BLaER1 (cell line): ENCODE data around the gene TRAF6.

ENCODE experiments used
- H3K27ac ChIP-seq: shearing (Covaris generic); formaldehyde crosslinking; 2 replicates; pipeline ENCODE4 v1.8.1; 2022
- H3K27me3 ChIP-seq: shearing (Covaris generic); formaldehyde crosslinking; 2 replicates; pipeline ENCODE4 v1.8.1; 2022
- H3K36me3 ChIP-seq: shearing (Covaris generic); formaldehyde crosslinking; 2 replicates; pipeline ENCODE4 v1.8.1; 2022
- H3K4me1 ChIP-seq: shearing (Covaris generic); formaldehyde crosslinking; 2 replicates; pipeline ENCODE4 v1.8.1; 2022
- H3K4me2 ChIP-seq: shearing (Covaris generic); formaldehyde crosslinking; 2 replicates; pipeline ENCODE4 v1.8.1; 2022
- H3K4me3 ChIP-seq: shearing (Covaris generic); formaldehyde crosslinking; 2 replicates; pipeline ENCODE4 v1.8.1; 2022
- H3K9ac ChIP-seq: shearing (Covaris generic); formaldehyde crosslinking; 2 replicates; pipeline ENCODE4 v1.8.1; 2022
- H3K9me3 ChIP-seq: shearing (Covaris generic); formaldehyde crosslinking; 2 replicates; pipeline ENCODE4 v1.8.1; 2022
- H4K20me1 ChIP-seq: shearing (Covaris generic); formaldehyde crosslinking; 2 replicates; pipeline ENCODE4 v1.8.1; 2022
- Cebpa-rat ChIP-seq: shearing (Covaris generic); IDR thresholded peaks from 2 replicates; pipeline ENCODE4 v1.8.1; 2022

Gene TRAF6

GRCh38 chr11:36454551-36454940 lies 55.5 kb downstream of the TRAF6 start:
- Histone ChIP-seq H3K9ac (no peak overlapping the region), H3K4me2 (peak overlapping the region; percentile 90), H3K4me1 (peaks cover 87% of the 10 kb centered on the region), H3K9me3 (no peaks in the 10 kb centered on the region), H3K27me3 (no peaks in the 10 kb centered on the region; the same call in 1 of the 2 replicates), H3K36me3 (peaks cover 31% of the 10 kb centered on the region), H3K27ac (peak overlapping the region; percentile 70; the same call in 1 of the 2 replicates), H4K20me1 (peaks cover 16% of the 10 kb centered on the region; the same call in 1 of the 2 replicates), H3K4me3 (no peak overlapping the region)
- TF ChIP-seq Cebpa-rat: no peak

GRCh38 chr11:36453678-36454077 lies 56.4 kb downstream of the TRAF6 start:
- Histone ChIP-seq H3K9ac (no peak overlapping the region), H3K9me3 (no peaks in the 10 kb centered on the region)
- TF ChIP-seq Cebpa-rat: no peak

GRCh38 chr11:36452961-36453360 lies 57.1 kb downstream of the TRAF6 start:
- H3K4me2 ChIP-seq: peak overlapping the region; percentile 90
- H3K36me3 ChIP-seq: peaks cover 33% of the 10 kb centered on the region
- no peaks in the 10 kb centered on the region for H3K9me3 ChIP-seq
- peak overlapping the region; percentile 52 for H3K27ac ChIP-seq
- H3K4me1 ChIP-seq: peaks cover 83% of the 10 kb centered on the region
- no peak for TF ChIP-seq Cebpa-rat
- H3K27me3 ChIP-seq: no peaks in the 10 kb centered on the region
- H4K20me1 ChIP-seq: peaks cover 16% of the 10 kb centered on the region; the same call in 1 of the 2 replicates
- 0 out of 2 replicates have a peak overlapping the region, but pooled peaks have one; percentile 21 for H3K9ac ChIP-seq
- H3K4me3 ChIP-seq: no peak overlapping the region

More at GRCh38 chr11:36453678-36454077, 56.4 kb downstream of the TRAF6 start:
- H3K27ac ChIP-seq: peak overlapping the region; percentile 52; the same call in 1 of the 2 replicates
- H3K4me1 ChIP-seq: peaks cover 86% of the 10 kb centered on the region
- H4K20me1 ChIP-seq: peaks cover 16% of the 10 kb centered on the region; the same call in 1 of the 2 replicates
- peaks cover 33% of the 10 kb centered on the region for H3K36me3 ChIP-seq
- H3K27me3 ChIP-seq: no peaks in the 10 kb centered on the region; the same call in 1 of the 2 replicates
- H3K4me3 ChIP-seq: no peak overlapping the region
- peak overlapping the region; percentile 90 for H3K4me2 ChIP-seq

DNA sequence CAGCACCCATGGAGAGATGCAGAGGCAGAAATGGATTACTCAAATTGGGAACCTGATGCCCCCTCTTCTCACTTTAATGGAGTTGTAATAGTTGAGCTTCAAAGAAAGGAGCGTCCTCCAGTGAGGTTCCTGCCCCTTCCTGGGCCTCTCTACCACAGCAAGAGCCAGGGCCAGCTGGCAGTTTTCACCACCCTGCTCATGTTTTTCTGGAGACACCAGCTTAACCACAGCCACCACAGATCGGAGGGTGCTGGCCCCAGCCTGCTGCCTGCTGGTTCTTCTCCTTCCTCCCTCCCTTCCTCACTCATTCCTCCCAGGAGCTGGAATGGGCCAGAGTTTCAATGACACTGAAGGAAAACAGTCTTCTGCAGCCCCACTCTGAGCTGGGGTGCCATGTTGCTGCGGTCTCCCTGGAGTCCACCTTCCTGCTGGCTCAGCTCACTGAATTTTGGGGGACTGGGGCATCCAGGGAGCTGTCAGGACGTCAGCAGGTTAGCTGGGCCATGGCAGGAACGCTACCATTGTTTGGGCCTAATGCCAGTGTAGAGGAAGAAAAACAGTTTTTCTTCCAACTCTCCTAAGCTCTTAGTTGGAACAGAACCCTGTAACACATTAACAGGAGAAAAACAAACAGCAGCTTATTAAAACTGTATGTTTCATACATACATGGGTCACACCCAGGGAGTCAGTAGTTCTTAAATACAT lies 57.7 kb downstream of the TRAF6 start:
- peak overlapping the region; percentile 90 for H3K4me2 ChIP-seq
- no peaks in the 10 kb centered on the region for H3K9me3 ChIP-seq
- H3K36me3 ChIP-seq: peaks cover 35% of the 10 kb centered on the region
- H4K20me1 ChIP-seq: peaks cover 16% of the 10 kb centered on the region; the same call in 1 of the 2 replicates
- peak overlapping the region; percentile 21; the same call in 1 of the 2 replicates for H3K9ac ChIP-seq
- no peaks in the 10 kb centered on the region for H3K27me3 ChIP-seq
- TF ChIP-seq Cebpa-rat: no peak
- peak overlapping the region; percentile 52 for H3K27ac ChIP-seq
- 0 out of 2 replicates have a peak overlapping the region, but pooled peaks have one; percentile 2 for H3K4me3 ChIP-seq
- peaks cover 83% of the 10 kb centered on the region for H3K4me1 ChIP-seq

DNA sequence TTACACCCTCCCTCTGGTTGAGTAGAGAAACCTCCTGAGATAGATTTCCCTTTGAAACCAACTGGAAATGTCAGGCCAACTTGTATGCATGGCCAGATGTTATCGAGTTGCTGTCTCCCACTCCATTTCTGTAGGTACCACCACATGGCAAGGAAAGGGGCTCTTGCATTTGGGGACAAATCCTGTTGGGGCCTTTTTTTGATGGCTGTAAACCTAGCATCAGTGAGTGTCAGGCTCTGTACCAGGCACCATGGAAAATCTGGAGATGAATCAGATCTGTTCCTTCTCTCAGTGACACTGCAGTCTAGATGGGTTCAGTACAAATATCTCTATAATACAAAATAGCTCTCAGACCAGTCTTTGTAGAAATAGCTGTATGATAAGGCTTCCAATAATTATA lies 58.4 kb downstream of the TRAF6 start:
- no peaks in the 10 kb centered on the region for H3K9me3 ChIP-seq
- peak overlapping the region; percentile 90 for H3K4me2 ChIP-seq
- peaks cover 79% of the 10 kb centered on the region for H3K4me1 ChIP-seq
- H3K4me3 ChIP-seq: 0 out of 2 replicates have a peak overlapping the region, but pooled peaks have one; percentile 2
- no peak overlapping the region for H3K9ac ChIP-seq
- H3K27me3 ChIP-seq: no peaks in the 10 kb centered on the region
- peak overlapping the region; percentile 52 for H3K27ac ChIP-seq
- no peak for TF ChIP-seq Cebpa-rat
- H3K36me3 ChIP-seq: peaks cover 37% of the 10 kb centered on the region
- H4K20me1 ChIP-seq: peaks cover 16% of the 10 kb centered on the region; the same call in 1 of the 2 replicates

- no peaks in the 10 kb centered on the region for H3K27me3 ChIP-seq
- no peaks in the 10 kb centered on the region for H3K9me3 ChIP-seq
- H3K9ac ChIP-seq: no peak overlapping the region
- peak overlapping the region; percentile 52 for H3K27ac ChIP-seq
- H3K4me1 ChIP-seq: peaks cover 73% of the 10 kb centered on the region
- TF ChIP-seq Cebpa-rat: no peak
- peaks cover 14% of the 10 kb centered on the region; the same call in 1 of the 2 replicates for H4K20me1 ChIP-seq
- H3K4me2 ChIP-seq: peak overlapping the region; percentile 90
- H3K4me3 ChIP-seq: no peak overlapping the region
- peaks cover 41% of the 10 kb centered on the region for H3K36me3 ChIP-seq
These were observed 59.0 kb downstream of the TRAF6 start for GRCh38 chr11:36451045-36451444.

DNA sequence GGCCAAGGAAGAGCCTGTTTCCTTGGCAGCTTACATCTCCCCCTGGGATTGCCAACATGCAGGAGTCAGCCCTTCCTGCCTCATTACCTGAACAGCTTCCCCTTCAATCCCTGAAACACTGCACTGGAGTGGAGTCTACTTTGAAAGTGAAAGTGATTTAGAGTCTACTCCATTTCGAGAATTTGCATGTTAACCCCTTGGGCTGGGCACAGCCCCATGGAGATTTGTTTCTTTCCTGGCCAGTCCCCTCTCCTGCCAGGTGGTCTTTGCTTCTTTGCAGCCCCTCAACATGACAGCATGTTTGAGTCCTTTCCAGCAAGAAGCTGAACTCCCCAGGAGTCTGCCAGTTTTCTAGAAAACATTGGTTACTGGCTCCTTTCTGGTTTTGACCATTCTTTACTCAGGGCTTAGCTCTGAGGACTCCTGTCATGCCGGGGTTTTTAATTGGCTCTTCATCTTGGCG lies 59.9 kb downstream of the TRAF6 start:
- Histone ChIP-seq H3K4me2 (peak overlapping the region; percentile 90), H3K36me3 (peaks cover 44% of the 10 kb centered on the region), H4K20me1 (peaks cover 11% of the 10 kb centered on the region; the same call in 1 of the 2 replicates), H3K4me1 (peaks cover 63% of the 10 kb centered on the region), H3K27ac (0 out of 2 replicates have a peak overlapping the region, but pooled peaks have one; percentile 19), H3K9me3 (no peaks in the 10 kb centered on the region), H3K4me3 (peak overlapping the region; percentile 29; the same call in 1 of the 2 replicates), H3K9ac (peak overlapping the region; percentile 45; the same call in 1 of the 2 replicates), H3K27me3 (no peaks in the 10 kb centered on the region)
- no peak for TF ChIP-seq Cebpa-rat

GRCh38 chr11:36449561-36450096 lies 60.4 kb downstream of the TRAF6 start:
- peak overlapping the region; percentile 29; the same call in 1 of the 2 replicates for H3K4me3 ChIP-seq

GRCh38 chr11:36447947-36448346 lies 62.1 kb downstream of the TRAF6 start:
- no peak for TF ChIP-seq Cebpa-rat
- Histone ChIP-seq H3K4me3 (no peak overlapping the region), H3K9me3 (no peaks in the 10 kb centered on the region), H3K36me3 (peaks cover 53% of the 10 kb centered on the region), H3K4me2 (no peak overlapping the region), H3K27ac (no peak overlapping the region), H3K27me3 (no peaks in the 10 kb centered on the region), H4K20me1 (peaks cover 11% of the 10 kb centered on the region; the same call in 1 of the 2 replicates), H3K4me1 (peaks cover 42% of the 10 kb centered on the region), H3K9ac (no peak overlapping the region)

More at GRCh38 chr11:36449561-36450096, 60.4 kb downstream of the TRAF6 start:
- H3K36me3 ChIP-seq: peaks cover 41% of the 10 kb centered on the region
- H3K4me2 ChIP-seq: peak overlapping the region; percentile 90
- H4K20me1 ChIP-seq: peaks cover 11% of the 10 kb centered on the region; the same call in 1 of the 2 replicates
- no peak for TF ChIP-seq Cebpa-rat
- peaks cover 58% of the 10 kb centered on the region for H3K4me1 ChIP-seq
- H3K27ac ChIP-seq: no peak overlapping the region
- no peaks in the 10 kb centered on the region for H3K9me3 ChIP-seq
- H3K27me3 ChIP-seq: no peaks in the 10 kb centered on the region
- H3K9ac ChIP-seq: peak overlapping the region; percentile 45; the same call in 1 of the 2 replicates
